Midbrain (tissue), 1 donor: Measurements from ENCODE around the gene CCND1.

Experiments
- DNase-seq: peaks from one replicate; lab custom pipeline; 2025; lab: John Stamatoyannopoulos, UW

Gene CCND1

DNA sequence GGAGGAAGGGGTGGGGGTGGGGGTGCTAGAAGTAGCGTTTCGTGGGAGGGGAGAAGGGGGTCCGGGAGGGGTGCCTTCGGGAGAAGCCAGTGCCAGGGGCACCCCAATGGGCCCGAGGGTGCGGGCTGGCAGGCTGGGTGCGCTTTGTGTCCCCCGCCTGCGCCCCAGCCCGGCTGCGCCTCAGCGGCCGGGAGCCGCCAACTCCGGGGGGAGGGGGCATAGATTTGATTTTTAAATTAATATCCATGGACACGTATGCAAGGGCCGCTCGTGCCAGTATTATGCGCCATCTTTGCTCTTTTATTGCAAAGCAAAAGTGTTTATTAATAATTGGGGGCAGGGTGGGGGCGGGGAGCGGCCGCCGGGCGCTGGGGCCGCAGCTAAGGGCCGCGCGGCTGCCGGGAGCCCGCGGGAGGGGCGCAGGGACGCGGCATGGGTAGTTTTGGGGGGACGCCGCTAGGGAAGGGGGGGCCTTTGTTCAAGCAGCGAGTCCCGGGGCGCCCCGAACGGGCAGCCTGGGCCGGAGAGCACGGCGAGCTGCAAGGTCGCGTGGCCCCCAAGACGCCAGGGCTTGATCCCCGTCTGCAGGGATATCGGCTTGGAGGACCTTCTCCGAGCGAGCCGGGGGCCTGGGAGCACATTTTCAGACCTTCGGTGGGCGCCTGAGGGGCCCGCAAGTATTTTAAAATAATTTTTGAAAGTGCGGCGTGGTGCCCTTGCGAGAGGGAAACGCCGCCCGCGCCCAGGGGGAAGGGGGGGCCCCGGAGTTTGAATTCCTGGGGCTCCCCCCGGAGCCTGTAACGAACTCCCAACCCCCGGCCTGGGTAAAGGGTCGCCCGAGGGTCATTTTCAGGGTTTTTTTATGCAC is 959 bp downstream of the CCND1 start:
- no peak for DNase-seq

GRCh38 chr11:69642549-69642912 is 1.6 kb downstream of the CCND1 start:
- no peak for DNase-seq

- peak; percentile 68 for DNase-seq
These were observed 2.1 kb downstream of the CCND1 start for GRCh38 chr11:69642913-69643632.

DNA sequence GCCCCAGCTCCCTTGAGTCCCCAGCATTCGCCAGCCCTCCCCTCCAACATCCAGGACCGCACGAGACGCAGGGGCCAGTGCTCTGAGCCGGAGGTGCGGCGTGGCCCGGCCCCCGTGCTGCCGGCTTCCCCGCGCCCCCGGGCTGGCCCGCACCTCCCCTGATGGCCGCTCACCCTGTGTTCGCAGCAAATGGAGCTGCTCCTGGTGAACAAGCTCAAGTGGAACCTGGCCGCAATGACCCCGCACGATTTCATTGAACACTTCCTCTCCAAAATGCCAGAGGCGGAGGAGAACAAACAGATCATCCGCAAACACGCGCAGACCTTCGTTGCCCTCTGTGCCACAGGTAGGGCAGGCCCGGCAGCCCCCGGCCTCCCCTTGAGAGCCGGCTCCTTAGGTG is 2.7 kb downstream of the CCND1 start:
- DNase-seq, result no peak

GRCh38 chr11:69644071-69644961 is 3.4 kb downstream of the CCND1 start:
- DNase-seq, result peak; percentile 67

DNA sequence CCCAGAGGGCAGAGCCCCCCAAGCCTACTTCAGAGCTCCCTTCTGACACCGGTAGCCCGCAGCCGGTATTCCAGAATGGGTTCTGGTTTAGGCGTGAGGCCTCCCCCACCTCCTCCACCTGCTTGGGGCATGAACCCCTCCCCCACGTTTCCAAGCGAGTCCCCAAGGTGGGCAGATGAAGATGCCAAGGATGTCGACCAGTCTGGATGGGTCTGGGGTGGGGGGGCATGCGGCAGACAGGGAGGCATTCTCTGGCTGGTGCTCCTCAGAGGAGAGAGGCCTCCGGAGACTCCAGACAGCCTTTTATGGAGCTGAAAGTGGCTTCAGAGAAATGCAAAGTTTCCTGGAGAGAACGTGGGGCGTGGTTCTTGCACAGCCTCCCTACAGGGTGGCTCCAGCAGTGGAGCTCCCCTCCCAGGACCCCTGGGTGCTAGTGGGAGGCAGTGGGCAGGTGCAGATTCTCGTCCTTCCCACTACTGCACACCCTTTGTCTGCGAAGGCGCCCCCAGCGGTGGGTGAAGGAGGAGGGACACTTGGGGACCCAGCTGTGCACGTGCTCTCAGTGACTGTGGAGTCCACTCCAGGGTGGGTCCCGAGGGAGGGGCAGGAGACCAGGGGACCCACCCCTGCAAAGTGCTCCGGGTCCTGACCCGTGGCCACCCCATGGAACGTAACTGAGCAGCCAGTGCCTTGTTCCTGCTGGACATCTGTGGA is 4.2 kb downstream of the CCND1 start:
- DNase-seq, result no peak

- DNase-seq, result no peak
These were observed 5.0 kb downstream of the CCND1 start for GRCh38 chr11:69645801-69646492.

DNA sequence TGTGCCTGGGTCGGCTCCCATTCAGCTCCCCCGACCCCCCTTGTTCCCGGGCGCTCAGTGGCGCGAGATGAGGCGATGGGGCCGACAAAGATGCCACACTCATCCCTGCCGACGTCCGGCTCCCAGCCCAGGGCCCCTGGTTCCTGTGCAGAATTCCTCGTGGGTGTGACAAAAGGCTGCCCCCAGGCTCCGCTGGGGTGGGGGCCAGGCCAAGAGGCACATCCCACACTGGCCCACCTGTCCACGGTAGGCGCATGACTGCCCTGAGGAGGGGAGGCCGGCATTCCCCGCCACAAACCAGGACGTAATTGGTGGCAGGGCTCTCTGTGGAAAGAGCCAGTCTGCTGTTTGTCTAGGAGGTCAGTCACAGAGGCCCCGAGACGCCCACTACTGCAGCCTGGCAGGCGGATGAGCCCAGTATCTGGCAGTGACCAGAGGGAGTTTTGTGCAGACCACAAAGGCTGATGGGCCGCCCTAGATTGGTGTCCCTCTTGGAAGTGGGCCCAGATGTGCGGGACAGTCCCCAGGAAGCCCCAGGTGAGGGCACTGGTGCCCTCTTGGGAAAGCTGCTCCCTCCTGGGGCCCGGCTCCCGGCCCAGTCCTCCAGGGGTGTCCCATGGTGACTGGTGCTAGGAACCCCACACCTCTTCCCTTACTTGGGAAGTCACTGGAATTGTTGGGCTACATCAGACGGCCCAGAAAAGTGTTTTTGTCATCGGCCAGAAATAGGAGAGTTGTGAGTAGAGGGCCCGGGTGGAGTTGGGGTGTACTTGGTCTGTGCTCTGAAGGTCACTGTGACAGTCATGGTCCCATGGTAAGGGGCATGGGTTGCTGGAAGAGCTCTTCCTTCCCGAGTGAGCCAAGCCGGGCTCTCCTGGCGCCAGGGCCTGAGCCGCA is 5.8 kb downstream of the CCND1 start:
- no peak for DNase-seq

- DNase-seq, result no peak
These were observed 6.4 kb downstream of the CCND1 start for GRCh38 chr11:69647390-69647748.

GRCh38 chr11:69647761-69648497 is 7.0 kb downstream of the CCND1 start:
- DNase-seq, result no peak

- no peak for DNase-seq
These were observed 8.0 kb downstream of the CCND1 start for GRCh38 chr11:69648679-69649575.

- DNase-seq, result no peak
These were observed 8.6 kb downstream of the CCND1 start for GRCh38 chr11:69649576-69649900.

GRCh38 chr11:69650081-69650831 is 9.3 kb downstream of the CCND1 start:
- no peak for DNase-seq

- DNase-seq, result no peak
These were observed 9.9 kb downstream of the CCND1 start for GRCh38 chr11:69650832-69651344.

DNA sequence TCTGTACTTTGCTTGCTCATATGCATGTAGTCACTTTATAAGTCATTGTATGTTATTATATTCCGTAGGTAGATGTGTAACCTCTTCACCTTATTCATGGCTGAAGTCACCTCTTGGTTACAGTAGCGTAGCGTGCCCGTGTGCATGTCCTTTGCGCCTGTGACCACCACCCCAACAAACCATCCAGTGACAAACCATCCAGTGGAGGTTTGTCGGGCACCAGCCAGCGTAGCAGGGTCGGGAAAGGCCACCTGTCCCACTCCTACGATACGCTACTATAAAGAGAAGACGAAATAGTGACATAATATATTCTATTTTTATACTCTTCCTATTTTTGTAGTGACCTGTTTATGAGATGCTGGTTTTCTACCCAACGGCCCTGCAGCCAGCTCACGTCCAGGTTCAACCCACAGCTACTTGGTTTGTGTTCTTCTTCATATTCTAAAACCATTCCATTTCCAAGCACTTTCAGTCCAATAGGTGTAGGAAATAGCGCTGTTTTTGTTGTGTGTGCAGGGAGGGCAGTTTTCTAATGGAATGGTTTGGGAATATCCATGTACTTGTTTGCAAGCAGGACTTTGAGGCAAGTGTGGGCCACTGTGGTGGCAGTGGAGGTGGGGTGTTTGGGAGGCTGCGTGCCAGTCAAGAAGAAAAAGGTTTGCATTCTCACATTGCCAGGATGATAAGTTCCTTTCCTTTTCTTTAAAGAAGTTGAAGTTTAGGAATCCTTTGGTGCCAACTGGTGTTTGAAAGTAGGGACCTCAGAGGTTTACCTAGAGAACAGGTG is 11.1 kb downstream of the CCND1 start:
- no peak for DNase-seq

DNA sequence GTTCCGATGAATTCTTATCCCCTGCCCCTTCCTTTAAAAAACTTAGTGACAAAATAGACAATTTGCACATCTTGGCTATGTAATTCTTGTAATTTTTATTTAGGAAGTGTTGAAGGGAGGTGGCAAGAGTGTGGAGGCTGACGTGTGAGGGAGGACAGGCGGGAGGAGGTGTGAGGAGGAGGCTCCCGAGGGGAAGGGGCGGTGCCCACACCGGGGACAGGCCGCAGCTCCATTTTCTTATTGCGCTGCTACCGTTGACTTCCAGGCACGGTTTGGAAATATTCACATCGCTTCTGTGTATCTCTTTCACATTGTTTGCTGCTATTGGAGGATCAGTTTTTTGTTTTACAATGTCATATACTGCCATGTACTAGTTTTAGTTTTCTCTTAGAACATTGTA is 12.0 kb downstream of the CCND1 start:
- no peak for DNase-seq
